Ishikawa (cell line): ENCODE measurements around the gene EXT2.
A peak's percentile ranks its signal among the peaks of the same experiment; 100 is the strongest.

Source experiments
- CREB1 ChIP-seq: IDR thresholded peaks from 2 replicates; pipeline ENCODE4 v1.6.1; 2012; ENCODE audit warnings: low read depth
- EGR1 ChIP-seq: IDR thresholded peaks from 2 replicates; pipeline ENCODE4 v1.6.1; 2012
- EP300 ChIP-seq: IDR thresholded peaks from 2 replicates; pipeline ENCODE4 v1.6.1; 2012; ENCODE audit warnings: borderline replicate concordance
- FOXM1 ChIP-seq: IDR thresholded peaks from 2 replicates; pipeline ENCODE4 v1.6.1; 2012; ENCODE audit warnings: low read depth, borderline replicate concordance
- NFIC ChIP-seq: IDR thresholded peaks from 2 replicates; pipeline ENCODE4 v1.6.1; 2012
- RAD21 ChIP-seq: IDR thresholded peaks from 2 replicates; pipeline ENCODE4 v1.6.1; 2012; ENCODE audit warnings: low read depth
- TAF1 ChIP-seq: IDR thresholded peaks from 2 replicates; pipeline ENCODE4 v1.6.1; 2012; ENCODE audit warnings: low read depth, mild to moderate bottlenecking
- TCF12 ChIP-seq: IDR thresholded peaks from 2 replicates; pipeline ENCODE4 v1.6.1; 2012; ENCODE audit warnings: low read depth
- TEAD4 ChIP-seq: IDR thresholded peaks from 2 replicates; pipeline ENCODE4 v1.6.1; 2012
- YY1 ChIP-seq: IDR thresholded peaks from 2 replicates; pipeline ENCODE4 v1.6.1; 2012; ENCODE audit warnings: low read depth
- ZBTB7A ChIP-seq: IDR thresholded peaks from 2 replicates; pipeline ENCODE4 v1.6.1; 2012; ENCODE audit warnings: low read depth
- TF ChIP-seq, protein P1 (sequence below): IDR thresholded peaks from 2 replicates; pipeline ENCODE4 v1.6.1; 2012
- TF ChIP-seq, protein P2 (sequence below): IDR thresholded peaks from 2 replicates; pipeline ENCODE4 v1.6.1; 2012
- TF ChIP-seq, protein P3 (sequence below): IDR thresholded peaks from 2 replicates; pipeline ENCODE4 v1.6.1; 2012; ENCODE audit warnings: low read depth, mild to moderate bottlenecking

EXT2 gene

DNA sequence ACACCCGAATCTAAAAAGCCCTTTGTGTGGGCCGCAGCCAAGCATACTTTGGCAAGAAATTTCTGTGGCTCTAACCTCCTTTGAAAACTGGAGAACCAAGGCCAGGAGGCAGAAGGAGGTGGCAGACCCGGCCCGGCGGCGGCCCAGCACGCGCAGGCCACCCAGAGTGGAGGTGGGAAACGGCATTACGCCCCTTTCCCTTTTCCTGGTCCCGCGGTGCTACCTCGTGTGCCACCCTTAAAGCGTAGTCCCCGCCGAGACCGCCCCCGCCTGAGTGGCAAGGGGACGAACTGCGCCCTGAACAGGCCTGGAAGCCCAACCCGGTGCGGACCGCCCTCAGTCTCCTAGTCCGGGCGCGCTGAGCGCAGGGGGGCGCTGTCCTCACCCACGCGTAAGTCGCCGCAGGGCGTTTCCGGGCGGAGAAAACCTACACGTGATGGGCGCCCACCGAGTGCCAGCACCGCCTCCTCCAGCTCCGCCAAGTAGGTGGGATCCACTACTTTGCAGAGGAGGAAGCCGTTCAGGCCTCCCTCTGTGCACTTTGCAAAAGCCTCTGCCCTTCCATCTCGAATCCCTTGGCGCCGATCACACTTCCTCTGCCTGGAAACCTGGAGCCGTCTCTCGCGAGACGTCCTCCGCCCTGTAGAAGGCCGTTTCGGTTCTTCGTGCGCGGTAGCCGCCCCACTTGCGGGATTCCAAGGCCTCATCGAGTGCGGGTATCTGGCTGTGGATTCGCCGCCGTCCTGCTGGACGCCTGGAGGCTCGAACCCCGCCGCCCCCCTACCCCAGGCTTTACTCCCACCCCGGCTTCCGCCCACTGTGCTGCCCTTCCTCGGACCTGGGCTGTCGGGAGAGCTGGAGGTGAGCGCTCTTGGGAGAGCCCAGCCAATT, 29.4 kb upstream of the EXT2 start, which contains the start of gene ACCS:
ACCS (plus strand) TSS at position 430 of the 891 bp plus-strand sequence. CDS start 1,358 bp downstream, outside the sequence.
- TF ChIP-seq, protein P1, sequence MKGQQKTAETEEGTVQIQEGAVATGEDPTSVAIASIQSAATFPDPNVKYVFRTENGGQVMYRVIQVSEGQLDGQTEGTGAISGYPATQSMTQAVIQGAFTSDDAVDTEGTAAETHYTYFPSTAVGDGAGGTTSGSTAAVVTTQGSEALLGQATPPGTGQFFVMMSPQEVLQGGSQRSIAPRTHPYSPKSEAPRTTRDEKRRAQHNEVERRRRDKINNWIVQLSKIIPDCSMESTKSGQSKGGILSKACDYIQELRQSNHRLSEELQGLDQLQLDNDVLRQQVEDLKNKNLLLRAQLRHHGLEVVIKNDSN = peak; percentile 83
- TF ChIP-seq, protein P2, sequence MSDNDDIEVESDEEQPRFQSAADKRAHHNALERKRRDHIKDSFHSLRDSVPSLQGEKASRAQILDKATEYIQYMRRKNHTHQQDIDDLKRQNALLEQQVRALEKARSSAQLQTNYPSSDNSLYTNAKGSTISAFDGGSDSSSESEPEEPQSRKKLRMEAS = 0 out of 2 replicates have a peak, but pooled peaks have one; percentile 68
- peak; percentile 58 for TF ChIP-seq EGR1
- TF ChIP-seq TEAD4 = no peak

DNA sequence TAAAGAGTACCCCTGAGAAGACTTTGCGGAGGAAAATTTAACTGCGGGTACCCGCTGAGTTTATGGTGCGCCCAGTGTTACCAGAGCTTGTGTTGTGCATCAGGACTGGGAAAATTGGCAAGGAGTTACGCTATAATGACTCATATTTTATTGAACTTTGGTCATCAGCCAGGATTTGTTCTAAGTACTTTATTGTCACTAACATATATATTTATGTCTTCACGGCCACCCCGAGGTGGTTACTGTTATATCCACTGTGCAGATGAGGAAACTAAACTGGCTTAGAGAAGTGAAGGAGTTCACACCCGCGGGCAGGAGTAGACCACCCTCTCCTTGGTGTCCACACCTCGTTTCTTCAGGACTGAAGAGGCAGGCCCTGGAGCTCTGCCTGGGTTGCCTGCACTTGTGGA, 28.7 kb upstream of the EXT2 start:
- peak; percentile 53; the same call in 1 of the 2 replicates for TF ChIP-seq NFIC
- no peak for TF ChIP-seq FOXM1

DNA sequence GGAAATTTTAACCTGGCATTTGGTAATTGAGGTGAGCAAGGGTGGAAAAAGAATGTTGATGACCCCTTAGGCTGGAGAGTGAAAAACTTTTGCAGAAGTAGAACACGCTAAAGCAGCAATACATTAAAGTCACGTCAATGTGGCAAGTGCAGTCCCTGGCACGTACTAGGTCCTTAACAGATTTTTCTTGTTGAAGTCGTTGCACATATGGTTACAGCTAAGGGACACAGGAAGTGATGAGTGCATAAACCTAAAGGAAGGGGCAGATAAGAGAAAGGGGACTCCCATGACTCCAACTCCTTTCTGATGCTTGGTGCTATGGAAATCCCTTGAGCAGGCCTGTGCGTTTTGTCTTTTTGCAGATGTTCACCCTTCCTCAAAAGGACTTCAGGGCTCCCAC, 28.2 kb upstream of the EXT2 start:
- TF ChIP-seq FOXM1 = no peak
- no peak for TF ChIP-seq YY1
- TF ChIP-seq EGR1 = no peak
- no peak for TF ChIP-seq TAF1
- TF ChIP-seq, protein P2 = no peak
- TF ChIP-seq, protein P1 = no peak
- TF ChIP-seq EP300 = no peak
- TF ChIP-seq RAD21 = no peak
- TF ChIP-seq ZBTB7A = no peak
- TF ChIP-seq, protein P3, sequence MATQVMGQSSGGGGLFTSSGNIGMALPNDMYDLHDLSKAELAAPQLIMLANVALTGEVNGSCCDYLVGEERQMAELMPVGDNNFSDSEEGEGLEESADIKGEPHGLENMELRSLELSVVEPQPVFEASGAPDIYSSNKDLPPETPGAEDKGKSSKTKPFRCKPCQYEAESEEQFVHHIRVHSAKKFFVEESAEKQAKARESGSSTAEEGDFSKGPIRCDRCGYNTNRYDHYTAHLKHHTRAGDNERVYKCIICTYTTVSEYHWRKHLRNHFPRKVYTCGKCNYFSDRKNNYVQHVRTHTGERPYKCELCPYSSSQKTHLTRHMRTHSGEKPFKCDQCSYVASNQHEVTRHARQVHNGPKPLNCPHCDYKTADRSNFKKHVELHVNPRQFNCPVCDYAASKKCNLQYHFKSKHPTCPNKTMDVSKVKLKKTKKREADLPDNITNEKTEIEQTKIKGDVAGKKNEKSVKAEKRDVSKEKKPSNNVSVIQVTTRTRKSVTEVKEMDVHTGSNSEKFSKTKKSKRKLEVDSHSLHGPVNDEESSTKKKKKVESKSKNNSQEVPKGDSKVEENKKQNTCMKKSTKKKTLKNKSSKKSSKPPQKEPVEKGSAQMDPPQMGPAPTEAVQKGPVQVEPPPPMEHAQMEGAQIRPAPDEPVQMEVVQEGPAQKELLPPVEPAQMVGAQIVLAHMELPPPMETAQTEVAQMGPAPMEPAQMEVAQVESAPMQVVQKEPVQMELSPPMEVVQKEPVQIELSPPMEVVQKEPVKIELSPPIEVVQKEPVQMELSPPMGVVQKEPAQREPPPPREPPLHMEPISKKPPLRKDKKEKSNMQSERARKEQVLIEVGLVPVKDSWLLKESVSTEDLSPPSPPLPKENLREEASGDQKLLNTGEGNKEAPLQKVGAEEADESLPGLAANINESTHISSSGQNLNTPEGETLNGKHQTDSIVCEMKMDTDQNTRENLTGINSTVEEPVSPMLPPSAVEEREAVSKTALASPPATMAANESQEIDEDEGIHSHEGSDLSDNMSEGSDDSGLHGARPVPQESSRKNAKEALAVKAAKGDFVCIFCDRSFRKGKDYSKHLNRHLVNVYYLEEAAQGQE = no peak

DNA sequence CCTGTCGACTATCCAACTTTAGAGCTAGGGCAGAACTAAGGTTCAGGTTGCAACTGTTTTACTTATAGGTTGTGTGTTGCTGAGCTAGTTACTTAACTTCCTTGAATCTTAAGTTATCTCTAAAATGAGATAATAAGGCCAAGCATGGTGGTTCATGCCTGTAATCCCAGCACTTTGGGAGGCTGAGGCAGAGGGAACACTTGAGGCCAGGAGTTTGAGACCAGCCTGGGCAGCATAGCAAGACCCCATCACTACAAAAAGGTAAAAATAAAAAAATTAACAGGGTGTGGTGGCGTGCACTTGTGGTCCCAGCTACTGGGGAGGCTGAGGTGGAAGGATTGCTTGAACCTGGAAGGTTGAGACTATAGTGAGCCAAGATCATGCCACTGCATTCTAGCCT, 27.3 kb upstream of the EXT2 start:
- TF ChIP-seq, protein P3 = no peak
- TF ChIP-seq ZBTB7A (no peak), RAD21 (no peak), EP300 (no peak), NFIC (no peak), TCF12 (no peak), TEAD4 (no peak), CREB1 (no peak)
- TF ChIP-seq, protein P1 = no peak
- TF ChIP-seq, protein P2 = no peak

DNA sequence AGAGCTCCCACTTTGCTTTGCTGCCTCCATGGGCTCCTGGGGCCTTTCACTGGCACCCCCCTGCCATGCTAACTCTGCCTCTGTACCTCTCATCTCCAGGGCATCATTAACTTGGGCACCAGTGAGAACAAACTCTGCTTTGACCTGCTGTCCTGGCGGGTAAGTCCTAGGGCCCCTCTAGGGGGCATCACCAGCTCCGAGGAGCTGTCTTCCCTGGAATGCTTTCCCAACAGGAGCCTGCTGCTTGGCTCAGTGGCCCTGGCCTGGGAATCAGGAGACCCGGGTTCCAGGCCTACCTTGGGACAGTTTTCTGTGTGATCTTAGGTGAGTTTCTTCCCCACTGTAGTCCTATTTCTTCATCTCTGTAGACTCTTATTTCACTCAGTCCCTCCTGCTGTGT, 24.3 kb upstream of the EXT2 start:
- TF ChIP-seq, protein P3 = no peak
- TF ChIP-seq TAF1 (no peak), YY1 (no peak), EP300 (no peak), RAD21 (no peak), TCF12 (no peak), NFIC (no peak), CREB1 (no peak), TEAD4 (no peak)
- TF ChIP-seq, protein P2 = no peak
